HCT116 (cell line): Measurements from ENCODE around the gene MADD. TPM values are rescaled to one million over a fixed set of nuclear protein-coding genes. Genes with fewer than 3 reads are reported as not detected.
A peak's percentile ranks its signal among the peaks of the same experiment; 100 is the strongest.

ENCODE experiments used
- ATAC-seq: fragments of 200-7000 bp; cut with Tn5 transposase; 2 replicates; pipeline ENCODE4 v1.9.1; 2020; ENCODE audit warnings: mild to moderate bottlenecking, moderate library complexity
- BruUV-seq: library from RNA; stranded (reverse); fragments of 400-500 nt; replicated peaks from 2 replicates; lab custom pipeline; 2021; lab: Mats Ljungman, UMichigan
- CTCF ChIA-PET: fragments of 300-600 bp; sonication (Branson Sonifier 250); formaldehyde crosslinking; loops from one replicate; lab custom pipeline; 2021; ENCODE audit warnings: antibody characterized with exemption; lab: Charles Lee
- POLR2A ChIA-PET: fragments of 300-600, 350-600 bp; sonication (Branson Sonifier 250); formaldehyde crosslinking; loops from one replicate; lab custom pipeline; 2021; ENCODE audit warnings: antibody characterized with exemption; lab: Charles Lee
- RAD21 ChIA-PET, 2 experiments: fragments of 300-600 bp; sonication (Branson Sonifier 250); formaldehyde crosslinking; loops; one replicate each; lab custom pipeline; 2023; ENCODE audit warnings: low total read pairs in 2 of 2; ENCODE audit not compliant: uncharacterized antibody in 2 of 2, unreplicated experiment in 2 of 2, low non-redundant PET in 1 of 2; lab: Charles Lee
- DNase-seq: peaks from one replicate; pipeline ENCODE4 v3.0.0-alpha.2; 2010; ENCODE audit warnings: low read depth, low spot score
- H2AFZ ChIP-seq: fragments of 200-600 bp; shearing (Covaris generic), sonication (generic); 2 replicates; pipeline ENCODE4 v1.6.1; 2017; ENCODE audit warnings: low read depth, mixed run types, mixed read lengths, antibody characterized with exemption, low read length; ENCODE audit not compliant: poor library complexity, severe bottlenecking
- H3K27ac ChIP-seq: 2 replicates; pipeline ENCODE4 v1.5.1; 2012; ENCODE audit warnings: low read depth, low read length
- H3K27me3 ChIP-seq: fragments of 200-600 bp; sonication (generic); 2 replicates; pipeline ENCODE4 v1.6.1; 2016; ENCODE audit warnings: mixed run types, low read length, mixed read lengths; ENCODE audit not compliant: insufficient read depth
- H3K36me3 ChIP-seq, 2 experiments: fragments of 200-500 bp in 1 of 2; fragments of 200-600 bp in 1 of 2; sonication (Bioruptor generic) in 1 of 2; sonication (generic) in 1 of 2; 2 replicates each; pipeline versions ENCODE4 v1.5.1 to v1.6.1; 2014 to 2016; ENCODE audit warnings: low read length in 2 of 2, inconsistent platforms in 1 of 2, mixed read lengths in 1 of 2, mixed run types in 1 of 2; ENCODE audit not compliant: insufficient read depth in 2 of 2, control insufficient read depth in 1 of 2
- H3K4me1 ChIP-seq, 2 experiments: fragments of 200-600 bp in 1 of 2; sonication (generic) in 1 of 2; 2 replicates each; pipeline versions ENCODE4 v1.5.1 to v1.6.1; 2012 to 2017; ENCODE audit warnings: low read length in 2 of 2, inconsistent platforms in 1 of 2, mild to moderate bottlenecking in 1 of 2, mixed read lengths in 1 of 2, mixed run types in 1 of 2, moderate library complexity in 1 of 2; ENCODE audit not compliant: insufficient read depth in 2 of 2, control insufficient read depth in 1 of 2
- H3K4me2 ChIP-seq: fragments of 200-600 bp; sonication (generic); 2 replicates; pipeline ENCODE4 v1.6.1; 2017; ENCODE audit warnings: mixed run types, low read length, mixed read lengths
- H3K4me3 ChIP-seq, 2 experiments: fragments of 200-600 bp in 1 of 2; sonication (generic) in 1 of 2; replicated peaks in 1 of 2; 2 replicates each; pipeline ENCODE4 v1.5.1; 2011 to 2016; ENCODE audit warnings: low read length in 2 of 2, control low read depth in 1 of 2, low read depth in 1 of 2, mild to moderate bottlenecking in 1 of 2, mixed read lengths in 1 of 2, mixed run types in 1 of 2
- H3K79me2 ChIP-seq: fragments of 200-600 bp; sonication (generic); 2 replicates; pipeline ENCODE4 v1.6.1; 2017; ENCODE audit warnings: mild to moderate bottlenecking, mixed run types, low read length, moderate library complexity, mixed read lengths; ENCODE audit not compliant: insufficient read depth
- H3K9ac ChIP-seq: fragments of 200-600 bp; sonication (generic); 2 replicates; pipeline ENCODE4 v1.6.1; 2016; ENCODE audit warnings: low read length, mixed read lengths
- H3K9me2 ChIP-seq: fragments of 200-600 bp; sonication (generic), shearing (Covaris generic); 2 replicates; pipeline ENCODE4 v1.6.1; 2017; ENCODE audit warnings: mixed run types, mild to moderate bottlenecking, moderate library complexity; ENCODE audit not compliant: insufficient read depth
- H3K9me3 ChIP-seq, 2 experiments: fragments of 200-500 bp in 1 of 2; fragments of 200-600 bp in 1 of 2; sonication (Bioruptor generic) in 1 of 2; sonication (generic) in 1 of 2; 2 replicates each; pipeline ENCODE4 v1.6.1; 2014 to 2017; ENCODE audit warnings: low read length in 2 of 2, mixed read lengths in 2 of 2, inconsistent platforms in 1 of 2, low read depth in 1 of 2, mild to moderate bottlenecking in 1 of 2, mixed run types in 1 of 2, moderate library complexity in 1 of 2; ENCODE audit not compliant: control insufficient read depth in 1 of 2, insufficient read depth in 1 of 2
- H4K20me1 ChIP-seq: fragments of 200-600 bp; sonication (generic), shearing (Covaris generic); 2 replicates; pipeline ENCODE4 v1.6.1; 2017; ENCODE audit warnings: mixed run types, mild to moderate bottlenecking, moderate library complexity; ENCODE audit not compliant: insufficient read depth
- EGR1 ChIP-seq: IDR thresholded peaks from 2 replicates; pipeline ENCODE4 v1.6.1; 2012; ENCODE audit warnings: low read depth
- ELF1 ChIP-seq: IDR thresholded peaks from 2 replicates; pipeline ENCODE4 v1.6.1; 2012; ENCODE audit warnings: low read depth, borderline replicate concordance
- EZH2phosphoT487 ChIP-seq: fragments of 200-600 bp; IDR thresholded peaks from 2 replicates; pipeline ENCODE4 v1.6.1; 2018; ENCODE audit warnings: antibody characterized with exemption, borderline replicate concordance
- SRF ChIP-seq: IDR thresholded peaks from 2 replicates; pipeline ENCODE4 v1.6.1; 2012; ENCODE audit warnings: low read depth
- ZNF274 ChIP-seq: fragments of 200-500 bp; sonication (Bioruptor generic); IDR thresholded peaks from 2 replicates; pipeline ENCODE4 v1.6.1; 2014; ENCODE audit warnings: mild to moderate bottlenecking, low read depth, low read length, inconsistent platforms
- intact Hi-C: fragments of 100-400 bp; cut with micrococcal nuclease; formaldehyde crosslinking; loops from 2 replicates; pipeline ENCODE4 v1.10.0; 2022
- total RNA-seq: library from RNA; stranded (reverse); gene quantifications from one replicate; pipeline ENCODE4 v1.2.1, GENCODE V29; 2021; ENCODE audit not compliant: unreplicated experiment
- TF ChIP-seq, protein P1 (sequence below): IDR thresholded peaks from 2 replicates; pipeline ENCODE4 v1.6.1; 2011; ENCODE audit warnings: mild to moderate bottlenecking, low read length, moderate library complexity; ENCODE audit not compliant: insufficient replicate concordance; ENCODE audit errors: extremely low read depth
- TF ChIP-seq, protein P2 (sequence below): IDR thresholded peaks from 2 replicates; pipeline ENCODE4 v1.6.1; 2012

Gene MADD
- total RNA-seq, 1 experiment from 2014 or later, result 37.1 TPM

DNA sequence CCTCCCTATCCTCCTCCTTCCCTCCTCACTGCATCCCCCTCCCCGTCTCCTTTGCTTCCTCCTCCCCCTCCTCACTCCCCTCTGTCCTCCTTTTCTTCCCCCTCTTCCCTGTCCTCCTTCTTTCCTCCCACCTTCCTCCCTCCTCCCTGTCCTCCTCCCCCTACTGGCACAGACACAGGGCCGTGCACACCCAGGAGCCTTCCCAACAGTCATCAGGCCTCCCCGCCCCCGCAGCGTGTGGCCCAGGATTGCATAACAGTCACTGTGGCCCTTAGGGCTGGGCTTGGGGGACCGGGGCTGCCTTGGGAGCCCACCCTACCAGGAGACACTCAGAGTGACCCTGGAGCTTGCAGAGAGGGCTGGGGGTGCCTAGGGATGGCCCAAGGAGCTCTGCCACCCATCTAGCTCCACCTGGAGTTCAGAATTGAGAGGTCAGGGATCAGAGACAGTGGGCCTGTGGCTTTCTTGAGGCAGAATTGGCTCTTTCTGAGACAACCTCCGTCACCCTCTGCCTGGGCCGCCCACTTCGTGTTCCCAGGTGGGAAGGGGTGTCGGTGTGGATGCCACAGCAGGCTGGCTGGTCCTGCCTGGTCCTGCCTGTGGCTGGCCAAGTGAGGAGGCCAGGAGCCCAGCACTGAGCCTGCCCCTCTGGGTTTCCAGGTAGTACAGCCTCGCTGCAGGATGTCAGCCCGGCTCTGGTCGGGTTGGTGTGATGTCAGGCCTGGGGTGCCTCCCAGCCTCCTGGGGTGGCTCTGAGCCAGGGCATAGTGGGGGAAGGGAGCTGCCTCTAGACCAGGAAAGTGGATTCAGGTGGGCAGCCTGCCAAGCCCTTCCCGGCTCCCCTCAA lies 106.8 kb downstream of the MADD start:
- POLR2A ChIA-PET, result interaction anchor here (1.2 kb wide), 1 partner anchor 36 kb away, joined by 3 read pairs; no protein-coding TSS in a partner anchor
- Histone ChIP-seq H3K9me2 (no peaks in the 10 kb centered on the region), H3K36me3 (no peaks in the 10 kb centered on the region), H4K20me1 (no peaks in the 10 kb centered on the region), H3K4me3 (no peak overlapping the region), H3K4me2 (peak overlapping the region; percentile 37), H3K27ac (no peak overlapping the region; the same call in 1 of the 2 replicates), H3K27me3 (no peaks in the 10 kb centered on the region), H3K9me3 (no peaks in the 10 kb centered on the region), H3K9ac (no peak overlapping the region), H3K4me1 (peaks cover 11 to 29% of the 10 kb centered on the region in 2 experiments; a peak in 3 of 4 replicates), H2AFZ (peak overlapping the region; percentile 35), H3K79me2 (no peaks in the 10 kb centered on the region)
- CTCF ChIA-PET, result interaction anchor here (1.2 kb wide), 1 partner anchor 13 kb away, joined by 3 read pairs; no protein-coding TSS in a partner anchor
- RAD21 ChIA-PET, result no interaction called here
- no TSS peak for BruUV-seq
- DNase-seq, result no peak
- TF ChIP-seq, protein P1, sequence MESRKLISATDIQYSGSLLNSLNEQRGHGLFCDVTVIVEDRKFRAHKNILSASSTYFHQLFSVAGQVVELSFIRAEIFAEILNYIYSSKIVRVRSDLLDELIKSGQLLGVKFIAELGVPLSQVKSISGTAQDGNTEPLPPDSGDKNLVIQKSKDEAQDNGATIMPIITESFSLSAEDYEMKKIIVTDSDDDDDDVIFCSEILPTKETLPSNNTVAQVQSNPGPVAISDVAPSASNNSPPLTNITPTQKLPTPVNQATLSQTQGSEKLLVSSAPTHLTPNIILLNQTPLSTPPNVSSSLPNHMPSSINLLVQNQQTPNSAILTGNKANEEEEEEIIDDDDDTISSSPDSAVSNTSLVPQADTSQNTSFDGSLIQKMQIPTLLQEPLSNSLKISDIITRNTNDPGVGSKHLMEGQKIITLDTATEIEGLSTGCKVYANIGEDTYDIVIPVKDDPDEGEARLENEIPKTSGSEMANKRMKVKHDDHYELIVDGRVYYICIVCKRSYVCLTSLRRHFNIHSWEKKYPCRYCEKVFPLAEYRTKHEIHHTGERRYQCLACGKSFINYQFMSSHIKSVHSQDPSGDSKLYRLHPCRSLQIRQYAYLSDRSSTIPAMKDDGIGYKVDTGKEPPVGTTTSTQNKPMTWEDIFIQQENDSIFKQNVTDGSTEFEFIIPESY, result no peak
- peak; percentile 57 for TF ChIP-seq EGR1
- ATAC-seq, result peak; percentile 29; the same call in 1 of the 2 replicates
- intact Hi-C loops, result no loop called here

DNA sequence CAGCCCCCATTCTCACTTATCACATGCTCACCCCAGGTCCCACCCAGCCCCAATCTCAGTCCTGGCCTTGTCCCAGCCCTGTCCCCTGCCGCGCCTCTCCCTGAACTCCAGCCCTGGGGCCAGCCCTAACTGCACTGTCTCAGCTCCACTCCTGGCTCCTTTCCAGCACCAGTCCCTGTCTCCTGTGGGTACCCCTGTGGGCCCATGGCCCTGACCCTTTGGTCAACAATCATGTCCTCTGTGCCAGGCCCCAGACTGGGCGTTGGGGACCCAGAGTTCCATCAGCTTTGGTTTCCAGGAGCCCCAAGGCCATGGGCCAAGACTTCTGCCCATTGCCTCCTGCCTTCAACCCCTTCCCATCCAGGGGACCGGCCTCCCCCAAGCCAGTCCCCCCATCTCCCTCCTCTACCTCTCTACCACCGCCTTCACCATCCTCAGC lies 107.7 kb downstream of the MADD start:
- Histone ChIP-seq H3K36me3 (no peaks in the 10 kb centered on the region), H2AFZ (no peak overlapping the region), H3K27me3 (no peaks in the 10 kb centered on the region), H3K4me1 (peaks cover 11 to 29% of the 10 kb centered on the region in 2 experiments; a peak in 3 of 4 replicates), H4K20me1 (no peaks in the 10 kb centered on the region), H3K4me2 (no peak overlapping the region), H3K9me3 (no peaks in the 10 kb centered on the region), H3K79me2 (no peaks in the 10 kb centered on the region), H3K27ac (no peak overlapping the region; the same call in 1 of the 2 replicates), H3K4me3 (no peak overlapping the region), H3K9me2 (no peaks in the 10 kb centered on the region), H3K9ac (no peak overlapping the region)
- ATAC-seq (no peak), DNase-seq (no peak)
- ChIA-PET CTCF (no interaction called here), POLR2A (interaction anchor here (1.2 kb wide), 1 partner anchor 35 kb away, joined by 3 read pairs; no protein-coding TSS in a partner anchor), RAD21 (no interaction called here)
- intact Hi-C loops, result no loop called here
- no peak for TF ChIP-seq ELF1
- TF ChIP-seq SRF, result no peak
- TF ChIP-seq, protein P2, sequence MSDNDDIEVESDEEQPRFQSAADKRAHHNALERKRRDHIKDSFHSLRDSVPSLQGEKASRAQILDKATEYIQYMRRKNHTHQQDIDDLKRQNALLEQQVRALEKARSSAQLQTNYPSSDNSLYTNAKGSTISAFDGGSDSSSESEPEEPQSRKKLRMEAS, result no peak
- TF ChIP-seq ZNF274, result no peak
- no peak for TF ChIP-seq EZH2phosphoT487
- no TSS peak for BruUV-seq
